ENCODE data around the gene ZNF385C. TPM values are rescaled to one million over a fixed set of nuclear protein-coding genes. Genes with fewer than 3 reads are reported as not detected.

ZNF385C gene
- total RNA-seq, 2 donors from 2014 or later = 2.3 to 11.8 TPM

- Histone ChIP-seq H3K9me3 (no peaks in the 10 kb centered on the region), H3K27me3 (replicated peaks; ENCODE audit: insufficient read depth) (no peaks in the 10 kb centered on the region), H3K4me3 (peak within 1 kb of the TSS; percentile 71 to 84), H3K4me1 (replicated peaks) (peaks cover 8% of the 10 kb centered on the region), H3K36me3 (peaks cover 7 to 9% of the 10 kb centered on the region in 2 donors), H3K27ac (peak within 1 kb of the TSS; percentile 69 to 82)
- peak; percentile 90 for DNase-seq (ENCODE audit: low spot score)
- TF ChIP-seq POLR2A (IDR thresholded peaks at IDR 0.05) (peak; percentile 52), CTCF (IDR thresholded peaks at IDR 0.05) (peak; percentile 76 to 97 (median 94)), POLR2AphosphoS5 (IDR thresholded peaks at IDR 0.05) (peak; percentile 94)
- WGBS = 28% methylated on average over 10 of the region's 49 CpGs
- intact Hi-C loops (cut with DNase I) = loop anchor here (5.0 kb wide), 1 partner anchor 52 kb away; the partner anchor contains the start of gene CNP
These were observed 78.5 kb downstream of the ZNF385C start, which contains the start of gene NKIRAS2 for GRCh38 chr17:42019509-42020404. TSS of gene NKIRAS2 (plus strand) at chr17:42020090. CDS start at chr17:42021578, 1,488 bp downstream.

- DNase-seq (ENCODE audit: low spot score) = no peak
- intact Hi-C loops (cut with DNase I) = loop anchor here (5.0 kb wide), 1 partner anchor 52 kb away; the partner anchor contains the start of gene CNP
- H3K27ac ChIP-seq = no peak overlapping the region
- H3K9me3 ChIP-seq = no peaks in the 10 kb centered on the region
- H3K36me3 ChIP-seq = peaks cover 6 to 9% of the 10 kb centered on the region in 2 donors
- 96% methylated on average over 4 of the region's 4 CpGs for WGBS
- TF ChIP-seq CTCF (IDR thresholded peaks at IDR 0.05) = no peak
- TF ChIP-seq POLR2AphosphoS5 (IDR thresholded peaks at IDR 0.05) = no peak
- no peak for TF ChIP-seq POLR2A (IDR thresholded peaks at IDR 0.05)
- no peaks in the 10 kb centered on the region for H3K27me3 ChIP-seq (replicated peaks; ENCODE audit: insufficient read depth)
- H3K4me1 ChIP-seq (replicated peaks) = peaks cover 8% of the 10 kb centered on the region
- no peak overlapping the region for H3K4me3 ChIP-seq
These were observed 79.3 kb downstream of the ZNF385C start for GRCh38 chr17:42018988-42019387.

- no peak for TF ChIP-seq POLR2A (IDR thresholded peaks at IDR 0.05)
- no peak for TF ChIP-seq CTCF (IDR thresholded peaks at IDR 0.05)
- no peak for TF ChIP-seq POLR2AphosphoS5 (IDR thresholded peaks at IDR 0.05)
- DNase-seq (ENCODE audit: low spot score) = no peak
- H3K36me3 ChIP-seq = peaks cover 0 to 5% of the 10 kb centered on the region in 2 donors
- intact Hi-C loops (cut with DNase I) = loop anchor here (5.0 kb wide), 1 partner anchor 51 kb away; the partner anchor contains the start of gene CNP
- peak overlapping the region in 1 of 2 donors; percentile 89 for H3K4me3 ChIP-seq
- no peaks in the 10 kb centered on the region for H3K9me3 ChIP-seq
- 42% methylated on average over 3 of the region's 3 CpGs for WGBS
- H3K4me1 ChIP-seq (replicated peaks) = peaks cover 8% of the 10 kb centered on the region
- peak overlapping the region; percentile 90 to 93 for H3K27ac ChIP-seq
- no peaks in the 10 kb centered on the region for H3K27me3 ChIP-seq (replicated peaks; ENCODE audit: insufficient read depth)
These were observed 79.9 kb downstream of the ZNF385C start for GRCh38 chr17:42018339-42018738.

GRCh38 chr17:42017866-42018200 lies 80.4 kb downstream of the ZNF385C start:
- TF ChIP-seq POLR2A (IDR thresholded peaks at IDR 0.05) (no peak), POLR2AphosphoS5 (IDR thresholded peaks at IDR 0.05) (no peak), CTCF (IDR thresholded peaks at IDR 0.05) (no peak)
- H3K4me1 ChIP-seq (replicated peaks) = peaks cover 8% of the 10 kb centered on the region
- H3K27me3 ChIP-seq (replicated peaks; ENCODE audit: insufficient read depth) = no peaks in the 10 kb centered on the region
- no peaks in the 10 kb centered on the region for H3K9me3 ChIP-seq
- peak overlapping the region; percentile 90 to 93 for H3K27ac ChIP-seq
- intact Hi-C loops (cut with DNase I) = loop anchor here (5.0 kb wide), 1 partner anchor 51 kb away; the partner anchor contains the start of gene CNP
- no peak for DNase-seq (ENCODE audit: low spot score)
- peak overlapping the region; percentile 85 to 89 for H3K4me3 ChIP-seq
- WGBS = under 1% methylated on average over 11 of the region's 11 CpGs
- H3K36me3 ChIP-seq = peaks cover 0 to 3% of the 10 kb centered on the region in 2 donors

All from prostate gland (tissue), 2 donors.